ENCODE results near the gene DIS3L2.

- TF ChIP-seq CTCF (IDR thresholded peaks at IDR 0.05), result no peak
- TF ChIP-seq ZFX (IDR thresholded peaks at IDR 0.05; ENCODE audit: borderline replicate concordance), result no peak
Measured at GRCh38 chr2:232061265-232061664, 99.8 kb downstream of the DIS3L2 start.
